Activated T-helper 17 cell treated with anti-CD3 and anti-CD28 coated beads, Interleukin-2, amount 50 U/mL, for 72 hours (primary cell): ENCODE results near the gene TAF10. TPM values are rescaled to one million over a fixed set of nuclear protein-coding genes. Genes with fewer than 3 reads are reported as not detected.

Experiments used
- ATAC-seq: fragments of 150-1000 bp; cut with Tn5 transposase; replicated peaks from 2 replicates; pipeline ENCODE4 v1.10.0; 2021; ENCODE audit warnings: mild to moderate bottlenecking, moderate library complexity
- H3K27ac Mint-ChIP-seq: one replicate; pipeline ENCODE4 v1.8.0; 2022; ENCODE audit warnings: mixed read lengths
- H3K27me3 Mint-ChIP-seq: one replicate; pipeline ENCODE4 v1.8.0; 2022; ENCODE audit warnings: mixed read lengths
- H3K36me3 Mint-ChIP-seq: one replicate; pipeline ENCODE4 v1.8.0; 2022; ENCODE audit warnings: low read depth, mild to moderate bottlenecking, mixed read lengths
- H3K4me1 Mint-ChIP-seq: one replicate; pipeline ENCODE4 v1.8.0; 2022; ENCODE audit warnings: mixed read lengths
- H3K4me3 Mint-ChIP-seq: one replicate; pipeline ENCODE4 v1.8.0; 2022; ENCODE audit warnings: mild to moderate bottlenecking, mixed read lengths
- H3K9me3 Mint-ChIP-seq: one replicate; pipeline ENCODE4 v1.8.0; 2022; ENCODE audit warnings: mixed read lengths
- total RNA-seq, 2 donors: library from RNA; stranded (reverse); gene quantifications; one replicate each; pipeline ENCODE4 v1.2.3, GENCODE V29; 2022

Gene TAF10
- total RNA-seq, 2 donors from 2014 or later, result 82.2 to 106 TPM

GRCh38 chr11:6648501-6648900 lies 36.5 kb upstream of the TAF10 start:
- Mint-ChIP-seq H3K36me3 (no peaks in the 10 kb centered on the region), H3K9me3 (no peaks in the 10 kb centered on the region), H3K4me1 (no peaks in the 10 kb centered on the region), H3K4me3 (no peak overlapping the region), H3K27me3 (no peaks in the 10 kb centered on the region), H3K27ac (no peak overlapping the region)
- ATAC-seq, result no peak

GRCh38 chr11:6647836-6648235 lies 35.8 kb upstream of the TAF10 start:
- ATAC-seq, result no peak
- Mint-ChIP-seq H3K4me3 (no peak overlapping the region), H3K9me3 (no peaks in the 10 kb centered on the region), H3K27ac (no peak overlapping the region), H3K27me3 (no peaks in the 10 kb centered on the region), H3K4me1 (no peaks in the 10 kb centered on the region), H3K36me3 (no peaks in the 10 kb centered on the region)

GRCh38 chr11:6646918-6647679 lies 35.1 kb upstream of the TAF10 start:
- H3K4me1 Mint-ChIP-seq, result no peaks in the 10 kb centered on the region
- no peak overlapping the region for H3K4me3 Mint-ChIP-seq
- no peak overlapping the region for H3K27ac Mint-ChIP-seq
- no peaks in the 10 kb centered on the region for H3K27me3 Mint-ChIP-seq
- H3K9me3 Mint-ChIP-seq, result no peaks in the 10 kb centered on the region
- peak; percentile 71 for ATAC-seq
- H3K36me3 Mint-ChIP-seq, result no peaks in the 10 kb centered on the region

- Mint-ChIP-seq H3K36me3 (no peaks in the 10 kb centered on the region), H3K4me3 (no peak overlapping the region), H3K9me3 (no peaks in the 10 kb centered on the region), H3K27me3 (no peaks in the 10 kb centered on the region), H3K4me1 (no peaks in the 10 kb centered on the region), H3K27ac (no peak overlapping the region)
- ATAC-seq, result peak; percentile 7
Measured at GRCh38 chr11:6646576-6646917, 34.5 kb upstream of the TAF10 start.

GRCh38 chr11:6646071-6646470 lies 34.1 kb upstream of the TAF10 start:
- no peak overlapping the region for H3K27ac Mint-ChIP-seq
- H3K9me3 Mint-ChIP-seq, result no peaks in the 10 kb centered on the region
- H3K27me3 Mint-ChIP-seq, result no peaks in the 10 kb centered on the region
- H3K4me3 Mint-ChIP-seq, result no peak overlapping the region
- H3K4me1 Mint-ChIP-seq, result no peaks in the 10 kb centered on the region
- ATAC-seq, result no peak
- no peaks in the 10 kb centered on the region for H3K36me3 Mint-ChIP-seq

- no peak overlapping the region for H3K4me3 Mint-ChIP-seq
- H3K36me3 Mint-ChIP-seq, result no peaks in the 10 kb centered on the region
- H3K9me3 Mint-ChIP-seq, result no peaks in the 10 kb centered on the region
- no peak overlapping the region for H3K27ac Mint-ChIP-seq
- ATAC-seq, result no peak
- no peaks in the 10 kb centered on the region for H3K27me3 Mint-ChIP-seq
- no peaks in the 10 kb centered on the region for H3K4me1 Mint-ChIP-seq
Measured at GRCh38 chr11:6642957-6643356, 30.9 kb upstream of the TAF10 start.

- H3K9me3 Mint-ChIP-seq, result no peaks in the 10 kb centered on the region
- H3K4me3 Mint-ChIP-seq, result no peak overlapping the region
Measured at GRCh38 chr11:6640985-6641701, 29.1 kb upstream of the TAF10 start.

GRCh38 chr11:6640036-6640984 lies 28.3 kb upstream of the TAF10 start:
- Mint-ChIP-seq H3K4me1 (no peaks in the 10 kb centered on the region), H3K27me3 (no peaks in the 10 kb centered on the region), H3K27ac (no peak overlapping the region), H3K9me3 (no peaks in the 10 kb centered on the region), H3K4me3 (no peak overlapping the region), H3K36me3 (no peaks in the 10 kb centered on the region)
- no peak for ATAC-seq

More at GRCh38 chr11:6640985-6641701, 29.1 kb upstream of the TAF10 start:
- no peak for ATAC-seq
- H3K36me3 Mint-ChIP-seq, result no peaks in the 10 kb centered on the region
- H3K4me1 Mint-ChIP-seq, result no peaks in the 10 kb centered on the region
- no peak overlapping the region for H3K27ac Mint-ChIP-seq
- no peaks in the 10 kb centered on the region for H3K27me3 Mint-ChIP-seq

GRCh38 chr11:6638429-6638828 lies 26.4 kb upstream of the TAF10 start:
- Mint-ChIP-seq H3K27me3 (no peaks in the 10 kb centered on the region), H3K9me3 (no peaks in the 10 kb centered on the region), H3K36me3 (no peaks in the 10 kb centered on the region), H3K4me3 (no peak overlapping the region), H3K4me1 (no peaks in the 10 kb centered on the region), H3K27ac (no peak overlapping the region)
- ATAC-seq, result no peak

- no peaks in the 10 kb centered on the region for H3K36me3 Mint-ChIP-seq
- no peaks in the 10 kb centered on the region for H3K9me3 Mint-ChIP-seq
- no peak overlapping the region for H3K4me3 Mint-ChIP-seq
- no peak overlapping the region for H3K27ac Mint-ChIP-seq
- ATAC-seq, result no peak
- no peaks in the 10 kb centered on the region for H3K4me1 Mint-ChIP-seq
- no peaks in the 10 kb centered on the region for H3K27me3 Mint-ChIP-seq
Measured at GRCh38 chr11:6637871-6638270, 25.9 kb upstream of the TAF10 start.

GRCh38 chr11:6636480-6636879 lies 24.5 kb upstream of the TAF10 start:
- Mint-ChIP-seq H3K27me3 (no peaks in the 10 kb centered on the region), H3K9me3 (no peaks in the 10 kb centered on the region), H3K36me3 (no peaks in the 10 kb centered on the region), H3K4me3 (no peak overlapping the region), H3K27ac (no peak overlapping the region), H3K4me1 (no peaks in the 10 kb centered on the region)
- no peak for ATAC-seq

- H3K27ac Mint-ChIP-seq, result no peak overlapping the region
- H3K4me3 Mint-ChIP-seq, result no peak overlapping the region
- H3K36me3 Mint-ChIP-seq, result no peaks in the 10 kb centered on the region
- no peak for ATAC-seq
- H3K27me3 Mint-ChIP-seq, result no peaks in the 10 kb centered on the region
- no peaks in the 10 kb centered on the region for H3K9me3 Mint-ChIP-seq
- no peaks in the 10 kb centered on the region for H3K4me1 Mint-ChIP-seq
Measured at GRCh38 chr11:6635082-6635932, 23.3 kb upstream of the TAF10 start.

- Mint-ChIP-seq H3K27ac (no peak overlapping the region), H3K4me3 (no peak overlapping the region), H3K9me3 (no peaks in the 10 kb centered on the region), H3K27me3 (no peaks in the 10 kb centered on the region), H3K4me1 (no peaks in the 10 kb centered on the region), H3K36me3 (no peaks in the 10 kb centered on the region)
- no peak for ATAC-seq
Measured at GRCh38 chr11:6634534-6634933, 22.5 kb upstream of the TAF10 start.
